ENCODE results near the gene HDGFL3.
"Not testable (repeated sequence)": the region's sequence is repeated elsewhere in the genome, so short reads cannot be mapped to it uniquely, and the experiment has no call there.

HDGFL3 gene

DNA sequence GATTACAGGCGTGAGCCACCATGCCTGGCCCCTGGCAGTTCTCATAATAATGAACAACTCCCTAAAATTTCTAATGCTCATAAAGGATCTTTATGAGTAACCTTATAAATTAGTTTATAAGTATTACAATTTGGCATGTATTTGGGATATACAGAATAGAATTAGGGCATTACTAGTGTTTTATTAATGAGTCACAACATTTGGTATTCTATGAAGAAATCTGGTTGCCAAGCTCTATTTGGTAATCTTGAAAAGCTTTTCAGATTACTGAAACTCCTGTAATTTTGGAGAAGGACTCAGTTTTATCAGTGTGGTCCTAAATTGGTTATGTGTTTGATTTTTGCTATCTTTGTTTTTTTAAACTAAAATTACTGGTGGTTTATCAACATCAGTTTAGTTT is 54.3 kb downstream of the HDGFL3 start:
- no peak overlapping the region for H2BK15ac ChIP-seq (ENCODE audit: low read depth, poor library complexity, severe bottlenecking)
- no peaks in the 10 kb centered on the region for H3K4me1 ChIP-seq (ENCODE audit: control insufficient read depth, insufficient read depth, low read depth, low read length)
- no peak for DNase-seq
- H3K4ac ChIP-seq (ENCODE audit: low read depth in 1 of 2, low read length in 2 of 2) = no peak overlapping the region
- H2AK5ac ChIP-seq (ENCODE audit: low read length, severe bottlenecking) = no peak overlapping the region
- no peak overlapping the region for H2BK5ac ChIP-seq (ENCODE audit: low read depth, low read length, poor library complexity, severe bottlenecking)
- no peak overlapping the region for H3K23ac ChIP-seq (ENCODE audit: low read length in 2 of 2)
- no peak overlapping the region for H3K4me2 ChIP-seq (ENCODE audit: low read length, poor library complexity, severe bottlenecking)
- H4K8ac ChIP-seq (ENCODE audit: low read length) = no peak overlapping the region
- H3K4me3 ChIP-seq (ENCODE audit: insufficient read depth in 1 of 2, low read depth in 1 of 2, low read length in 2 of 2) = no peak overlapping the region
- no peak overlapping the region for H3K9ac ChIP-seq (ENCODE audit: low read length)
- H3K27ac ChIP-seq (ENCODE audit: low read length, poor library complexity, severe bottlenecking) = no peak overlapping the region
- H3K79me1 ChIP-seq (replicated peaks; ENCODE audit: low read length, poor library complexity, severe bottlenecking) = peaks cover 2% of the 10 kb centered on the region
- H2BK120ac ChIP-seq (ENCODE audit: low read depth, low read length) = no peak overlapping the region
- H3K36me3 ChIP-seq (ENCODE audit: control insufficient read depth in 1 of 2, insufficient read depth in 2 of 2, low read depth in 1 of 2, low read length in 2 of 2) = peaks cover 4 to 54% of the 10 kb centered on the region in 2 experiments
- no peak overlapping the region for H4K91ac ChIP-seq (ENCODE audit: low read length)
- H3K18ac ChIP-seq (ENCODE audit: low read depth in 1 of 2, low read length in 2 of 2) = no peak overlapping the region
- H2BK12ac ChIP-seq (ENCODE audit: low read length in 2 of 2) = no peak overlapping the region
- no peaks in the 10 kb centered on the region for H3K9me3 ChIP-seq (ENCODE audit: control insufficient read depth, low read length)
- no peak overlapping the region for H2AFZ ChIP-seq (ENCODE audit: low read depth, low read length)
- no CpG with 5 or more reads among the region's 1 CpG for WGBS
- no peaks in the 10 kb centered on the region for H3K27me3 ChIP-seq (ENCODE audit: control insufficient read depth in 1 of 2, insufficient read depth in 1 of 2, low read length in 2 of 2)
- no peak overlapping the region for H3K14ac ChIP-seq (ENCODE audit: low read length in 2 of 2)

DNA sequence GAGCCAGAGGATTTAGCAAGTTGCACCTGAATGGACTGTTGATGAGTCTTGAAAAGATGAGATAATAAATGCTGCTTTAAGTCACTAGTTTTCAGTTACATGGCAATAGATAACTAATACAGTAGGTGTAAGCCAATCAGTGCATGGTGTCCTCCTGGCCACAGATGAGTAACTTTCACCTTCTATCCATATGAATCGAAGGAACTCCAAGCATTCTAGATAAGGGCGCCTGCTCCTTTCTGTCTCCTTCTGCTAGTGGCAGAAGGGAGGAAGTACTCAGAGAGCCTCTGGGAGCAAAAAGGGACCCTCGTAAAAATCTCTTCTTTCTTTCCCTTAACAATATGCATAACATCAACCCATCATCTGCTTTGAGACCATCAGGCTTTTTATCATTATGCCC is 62.9 kb downstream of the HDGFL3 start:
- H3K4me3 ChIP-seq (ENCODE audit: insufficient read depth in 1 of 2, low read depth in 1 of 2, low read length in 2 of 2) = no peak overlapping the region
- no peak overlapping the region for H4K8ac ChIP-seq (ENCODE audit: low read length)
- H3K9ac ChIP-seq (ENCODE audit: low read length) = no peak overlapping the region
- no peak overlapping the region for H2BK120ac ChIP-seq (ENCODE audit: low read depth, low read length)
- H2BK15ac ChIP-seq (ENCODE audit: low read depth, poor library complexity, severe bottlenecking) = no peak overlapping the region
- no peak for DNase-seq
- H2AFZ ChIP-seq (ENCODE audit: low read depth, low read length) = no peak overlapping the region
- H2AK5ac ChIP-seq (ENCODE audit: low read length, severe bottlenecking) = no peak overlapping the region
- H4K91ac ChIP-seq (ENCODE audit: low read length) = no peak overlapping the region
- no peak overlapping the region for H2BK12ac ChIP-seq (ENCODE audit: low read length in 2 of 2)
- H3K36me3 ChIP-seq (ENCODE audit: control insufficient read depth in 1 of 2, insufficient read depth in 2 of 2, low read depth in 1 of 2, low read length in 2 of 2) = peaks cover 16 to 64% of the 10 kb centered on the region in 2 experiments
- H3K79me1 ChIP-seq (replicated peaks; ENCODE audit: low read length, poor library complexity, severe bottlenecking) = peaks cover 10% of the 10 kb centered on the region
- H3K27me3 ChIP-seq (ENCODE audit: control insufficient read depth in 1 of 2, insufficient read depth in 1 of 2, low read length in 2 of 2) = no peaks in the 10 kb centered on the region
- H3K27ac ChIP-seq (ENCODE audit: low read length, poor library complexity, severe bottlenecking) = no peak overlapping the region
- no peak overlapping the region for H3K14ac ChIP-seq (ENCODE audit: low read length in 2 of 2)
- H3K18ac ChIP-seq (ENCODE audit: low read depth in 1 of 2, low read length in 2 of 2) = no peak overlapping the region
- H3K4ac ChIP-seq (ENCODE audit: low read depth in 1 of 2, low read length in 2 of 2) = no peak overlapping the region
- no peaks in the 10 kb centered on the region for H3K4me1 ChIP-seq (ENCODE audit: control insufficient read depth, insufficient read depth, low read depth, low read length)
- no peak overlapping the region for H3K4me2 ChIP-seq (ENCODE audit: low read length, poor library complexity, severe bottlenecking)
- H3K9me3 ChIP-seq (ENCODE audit: control insufficient read depth, low read length) = no peaks in the 10 kb centered on the region
- 82% methylated on average over 3 of the region's 3 CpGs for WGBS
- H3K23ac ChIP-seq (ENCODE audit: low read length in 2 of 2) = no peak overlapping the region
- H2BK5ac ChIP-seq (ENCODE audit: low read depth, low read length, poor library complexity, severe bottlenecking) = no peak overlapping the region

DNA sequence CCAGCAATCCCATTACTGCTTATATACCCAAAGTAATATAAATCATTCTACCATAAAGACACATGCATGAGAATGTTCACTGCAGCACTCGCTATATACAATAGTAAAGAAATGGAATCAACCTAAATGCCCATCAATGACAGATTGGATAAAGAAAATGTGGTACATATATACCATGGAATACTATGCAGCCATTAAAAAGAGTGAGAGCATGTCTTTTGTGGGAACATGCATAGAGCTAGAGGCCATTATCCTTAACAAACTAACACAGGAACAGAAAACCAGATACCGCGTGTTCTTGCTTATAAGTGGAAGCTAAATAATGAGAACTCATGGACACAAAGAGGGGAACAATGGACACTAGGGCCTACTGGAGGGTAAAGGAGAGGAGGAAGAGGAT is 65.5 kb downstream of the HDGFL3 start:
- not testable (repeated sequence) for H2AK5ac ChIP-seq (ENCODE audit: low read length, severe bottlenecking); H2BK5ac ChIP-seq (ENCODE audit: low read depth, low read length, poor library complexity, severe bottlenecking); H3K18ac ChIP-seq (ENCODE audit: low read depth in 1 of 2, low read length in 2 of 2); DNase-seq; H4K91ac ChIP-seq (ENCODE audit: low read length); H3K9me3 ChIP-seq (ENCODE audit: control insufficient read depth, low read length); H3K9ac ChIP-seq (ENCODE audit: low read length); H3K4me3 ChIP-seq (ENCODE audit: insufficient read depth in 1 of 2, low read depth in 1 of 2, low read length in 2 of 2); H2BK12ac ChIP-seq (ENCODE audit: low read length in 2 of 2); H3K79me1 ChIP-seq (replicated peaks; ENCODE audit: low read length, poor library complexity, severe bottlenecking); H2AFZ ChIP-seq (ENCODE audit: low read depth, low read length); H3K4me1 ChIP-seq (ENCODE audit: control insufficient read depth, insufficient read depth, low read depth, low read length); H4K8ac ChIP-seq (ENCODE audit: low read length); H3K23ac ChIP-seq (ENCODE audit: low read length in 2 of 2); H2BK15ac ChIP-seq (ENCODE audit: low read depth, poor library complexity, severe bottlenecking); H3K27ac ChIP-seq (ENCODE audit: low read length, poor library complexity, severe bottlenecking); H3K4me2 ChIP-seq (ENCODE audit: low read length, poor library complexity, severe bottlenecking); H3K4ac ChIP-seq (ENCODE audit: low read depth in 1 of 2, low read length in 2 of 2); H2BK120ac ChIP-seq (ENCODE audit: low read depth, low read length); H3K27me3 ChIP-seq (ENCODE audit: control insufficient read depth in 1 of 2, insufficient read depth in 1 of 2, low read length in 2 of 2); H3K14ac ChIP-seq (ENCODE audit: low read length in 2 of 2)
- peaks cover 15 to 56% of the 10 kb centered on the region in 2 experiments for H3K36me3 ChIP-seq (ENCODE audit: control insufficient read depth in 1 of 2, insufficient read depth in 2 of 2, low read depth in 1 of 2, low read length in 2 of 2)
- no CpG with 5 or more reads among the region's 3 CpGs for WGBS

DNA sequence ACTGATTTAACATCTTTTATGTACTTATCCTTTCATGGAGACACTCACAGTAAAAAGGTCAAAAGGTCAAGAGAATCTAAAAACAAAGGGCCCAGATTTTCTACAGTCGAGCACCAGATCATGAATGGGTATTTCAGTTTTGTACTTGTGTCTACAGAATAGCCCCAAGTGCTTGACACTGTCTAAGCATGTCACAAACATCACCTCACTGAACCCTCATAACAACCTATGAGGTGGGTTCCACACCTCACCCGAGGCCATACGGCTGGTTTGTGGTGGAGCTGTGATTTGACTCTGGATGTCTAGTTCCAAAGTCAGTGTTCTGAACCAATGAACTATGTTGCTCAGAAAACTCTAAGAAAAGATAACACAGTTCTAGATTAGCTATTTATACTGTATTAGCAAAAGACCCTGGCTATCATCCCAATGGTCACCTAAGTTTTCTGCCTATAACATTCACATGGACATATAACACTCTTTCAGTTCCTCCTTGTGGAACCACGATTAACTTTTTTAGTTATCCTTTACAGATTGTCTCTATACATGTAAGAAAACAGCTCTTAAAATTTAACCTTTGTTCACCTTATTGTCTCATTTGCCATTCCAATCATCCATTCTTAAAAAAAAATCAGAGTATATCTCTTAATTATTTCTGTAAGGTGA is 74.6 kb downstream of the HDGFL3 start:
- Histone ChIP-seq H3K4me1 (ENCODE audit: control insufficient read depth, insufficient read depth, low read depth, low read length) (no peaks in the 10 kb centered on the region), H4K8ac (ENCODE audit: low read length) (no peak overlapping the region)

More for the DNA sequence above, 74.6 kb downstream of the HDGFL3 start:
- H2BK120ac ChIP-seq (ENCODE audit: low read depth, low read length) = no peak overlapping the region
- no peaks in the 10 kb centered on the region for H3K9me3 ChIP-seq (ENCODE audit: control insufficient read depth, low read length)
- H4K91ac ChIP-seq (ENCODE audit: low read length) = no peak overlapping the region
- H2AK5ac ChIP-seq (ENCODE audit: low read length, severe bottlenecking) = no peak overlapping the region
- H3K9ac ChIP-seq (ENCODE audit: low read length) = no peak overlapping the region
- no peak overlapping the region for H2BK15ac ChIP-seq (ENCODE audit: low read depth, poor library complexity, severe bottlenecking)
- no peaks in the 10 kb centered on the region for H3K27me3 ChIP-seq (ENCODE audit: control insufficient read depth in 1 of 2, insufficient read depth in 1 of 2, low read length in 2 of 2)
- no peak for DNase-seq
- no peak overlapping the region for H3K27ac ChIP-seq (ENCODE audit: low read length, poor library complexity, severe bottlenecking)
- no peak overlapping the region for H3K4ac ChIP-seq (ENCODE audit: low read depth in 1 of 2, low read length in 2 of 2)
- H3K4me2 ChIP-seq (ENCODE audit: low read length, poor library complexity, severe bottlenecking) = no peak overlapping the region
- H3K23ac ChIP-seq (ENCODE audit: low read length in 2 of 2) = no peak overlapping the region
- H3K4me3 ChIP-seq (ENCODE audit: insufficient read depth in 1 of 2, low read depth in 1 of 2, low read length in 2 of 2) = no peak overlapping the region
- H3K14ac ChIP-seq (ENCODE audit: low read length in 2 of 2) = no peak overlapping the region
- H3K79me1 ChIP-seq (replicated peaks; ENCODE audit: low read length, poor library complexity, severe bottlenecking) = peaks cover 3% of the 10 kb centered on the region
- H2BK12ac ChIP-seq (ENCODE audit: low read length in 2 of 2) = no peak overlapping the region
- H2BK5ac ChIP-seq (ENCODE audit: low read depth, low read length, poor library complexity, severe bottlenecking) = no peak overlapping the region
- H2AFZ ChIP-seq (ENCODE audit: low read depth, low read length) = no peak overlapping the region
- no peak overlapping the region for H3K18ac ChIP-seq (ENCODE audit: low read depth in 1 of 2, low read length in 2 of 2)
- H3K36me3 ChIP-seq (ENCODE audit: control insufficient read depth in 1 of 2, insufficient read depth in 2 of 2, low read depth in 1 of 2, low read length in 2 of 2) = peaks cover 7% of the 10 kb centered on the region in 2 experiments
- WGBS = 92% methylated on average over 2 of the region's 4 CpGs
